HepG2 (cell line): ENCODE results near the gene ZNF189. TPM values are rescaled to one million over a fixed set of nuclear protein-coding genes. Genes with fewer than 3 reads are reported as not detected.

Experiments used
- ARID2 ChIP-seq: sonication (generic); formaldehyde crosslinking; IDR thresholded peaks from 2 replicates; pipeline ENCODE4 v1.8.1; 2022; ENCODE audit warnings: mild to moderate bottlenecking, missing genetic modification reagents, borderline replicate concordance
- ATRX ChIP-seq: sonication (generic); formaldehyde crosslinking; IDR thresholded peaks from 2 replicates; pipeline ENCODE4 v1.4.0; 2020; ENCODE audit warnings: missing genetic modification reagents, borderline replicate concordance
- CAMTA2 ChIP-seq: sonication (generic); formaldehyde crosslinking; IDR thresholded peaks from 2 replicates; pipeline ENCODE4 v1.4.0; 2020; ENCODE audit warnings: mild to moderate bottlenecking, missing genetic modification reagents, borderline replicate concordance
- CBX1 ChIP-seq: IDR thresholded peaks from one replicate; pipeline ENCODE4 v1.6.1; 2016; ENCODE audit warnings: antibody characterized with exemption, low read depth
- GRHL1 ChIP-seq: sonication (generic); formaldehyde crosslinking; conservative IDR thresholded peaks from 2 replicates; pipeline ENCODE4 v1.8.0; 2022; ENCODE audit warnings: missing genetic modification reagents
- HIC2 ChIP-seq: sonication (generic); formaldehyde crosslinking; IDR thresholded peaks from 2 replicates; pipeline ENCODE4 v1.9.0; 2022; ENCODE audit warnings: low read depth, missing genetic modification reagents
- HMGXB3 ChIP-seq: sonication (generic); formaldehyde crosslinking; IDR thresholded peaks from 2 replicates; pipeline ENCODE4 v1.4.0; 2020; ENCODE audit warnings: missing genetic modification reagents, borderline replicate concordance
- LBX2 ChIP-seq: sonication (generic); formaldehyde crosslinking; IDR thresholded peaks from 2 replicates; pipeline ENCODE4 v1.5.0; 2020; ENCODE audit warnings: missing genetic modification reagents, mild to moderate bottlenecking, borderline replicate concordance
- NCOA5 ChIP-seq: sonication (generic); formaldehyde crosslinking; IDR thresholded peaks from 2 replicates; pipeline ENCODE4 v1.4.0; 2020; ENCODE audit warnings: missing genetic modification reagents
- NR2C2 ChIP-seq: sonication (generic); formaldehyde crosslinking; IDR thresholded peaks from 2 replicates; pipeline ENCODE4 v1.4.0; 2020; ENCODE audit warnings: missing genetic modification reagents, mild to moderate bottlenecking, moderate library complexity, borderline replicate concordance
- SCMH1 ChIP-seq: sonication (generic); formaldehyde crosslinking; IDR thresholded peaks from 2 replicates; pipeline ENCODE4 v1.9.0; 2021; ENCODE audit warnings: missing genetic modification reagents, mild to moderate bottlenecking, borderline replicate concordance
- SOX6 ChIP-seq, 2 experiments: fragments of 450-650 bp in 1 of 2; sonication (generic) in 1 of 2; formaldehyde crosslinking in 1 of 2; IDR thresholded peaks; 2 replicates each; pipeline versions ENCODE4 v1.4.0 to v1.6.1; 2017 to 2020; ENCODE audit warnings: antibody characterized with exemption in 1 of 2, mild to moderate bottlenecking in 1 of 2, missing genetic modification reagents in 1 of 2
- TEAD3 ChIP-seq: optimal IDR thresholded peaks from 2 replicates; pipeline ENCODE3; 2016; ENCODE audit warnings: borderline replicate concordance
- ZBTB20 ChIP-seq: sonication (generic); formaldehyde crosslinking; IDR thresholded peaks from 2 replicates; pipeline ENCODE4 v1.8.1; 2023; ENCODE audit warnings: missing genetic modification reagents, low read depth, mild to moderate bottlenecking, borderline replicate concordance
- ZNF101 ChIP-seq: sonication (generic); formaldehyde crosslinking; IDR thresholded peaks from 2 replicates; pipeline ENCODE4 v1.4.0; 2020; ENCODE audit warnings: mild to moderate bottlenecking, low read depth, missing genetic modification reagents, borderline replicate concordance
- ZNF180 ChIP-seq: sonication (generic); formaldehyde crosslinking; IDR thresholded peaks from 2 replicates; pipeline ENCODE4 v1.4.0; 2020; ENCODE audit warnings: low read depth, missing genetic modification reagents, borderline replicate concordance
- ZNF224 ChIP-seq: sonication (generic); formaldehyde crosslinking; IDR thresholded peaks from 2 replicates; pipeline ENCODE4 v1.5.0; 2020; ENCODE audit warnings: mild to moderate bottlenecking, missing genetic modification reagents
- ZNF530 ChIP-seq: sonication (generic); formaldehyde crosslinking; IDR thresholded peaks from 2 replicates; pipeline ENCODE4 v1.5.0; 2020; ENCODE audit warnings: low read depth, mild to moderate bottlenecking, missing genetic modification reagents
- ZNF549 ChIP-seq: sonication (generic); formaldehyde crosslinking; IDR thresholded peaks from 2 replicates; pipeline ENCODE4 v1.5.0; 2020; ENCODE audit warnings: missing genetic modification reagents
- ZNF672 ChIP-seq: sonication (generic); formaldehyde crosslinking; IDR thresholded peaks from 2 replicates; pipeline ENCODE4 v1.8.1; 2022; ENCODE audit warnings: missing genetic modification reagents
- ZNF691 ChIP-seq: sonication (generic); formaldehyde crosslinking; IDR thresholded peaks from 2 replicates; pipeline ENCODE4 v1.4.0; 2020; ENCODE audit warnings: missing genetic modification reagents, low read depth, mild to moderate bottlenecking, borderline replicate concordance
- ZNF768 ChIP-seq: sonication (generic); formaldehyde crosslinking; IDR thresholded peaks from 2 replicates; pipeline ENCODE4 v1.4.0; 2020; ENCODE audit warnings: missing genetic modification reagents
- polyA plus RNA-seq, 8 experiments: library from polyadenylated mRNA; depleted of rRNA in 3 of 8; stranded (reverse) in 7 of 8; unstranded in 1 of 8; fragments of >200 nt; fragmentation: Illumina TruSeq in 4 of 8; extraction: Trizol in 4 of 8; gene quantifications; 2 replicates each; pipeline versions ENCODE4 v1.2.1 to v1.2.3, GENCODE V29; 2011 to 2016; ENCODE audit warnings: low read depth in 4 of 8, missing spikeins in 1 of 8, mixed read lengths in 1 of 8; ENCODE audit not compliant: insufficient read depth in 1 of 8
- total RNA-seq, 5 experiments: library from RNA; depleted of rRNA; stranded (reverse); fragments of >200 nt; fragmentation: Illumina TruSeq; extraction: Trizol; gene quantifications; 2 replicates each; pipeline ENCODE4 v1.2.3, GENCODE V29; 2016; ENCODE audit warnings: low read depth in 1 of 5

The ZNF189 gene
- total and polyA plus RNA-seq, 2 of the 13 experiments (the other 11 are each of a cell fraction or from before 2014, with no cell fraction given), result 8.4 to 50.0 TPM

GRCh38 chr9:101433229-101433628, 34.6 kb downstream of the ZNF189 start (continued):
- TF ChIP-seq GRHL1, result no peak
- no peak for TF ChIP-seq SOX6 (IDR thresholded peaks at IDR 0.05)
- TF ChIP-seq SOX6 (CRISPR knock-in tag; IDR thresholded peaks at IDR 0.05), result peak; percentile 93
- peak; percentile 70 for TF ChIP-seq TEAD3 (CRISPR knock-in tag)
- no peak for TF ChIP-seq ZNF672
- no peak for TF ChIP-seq CBX1
- TF ChIP-seq ZNF549, result no peak
- TF ChIP-seq ZNF530 (CRISPR knock-in tag), result no peak
- no peak for TF ChIP-seq ZNF101
- TF ChIP-seq ZNF180 (CRISPR knock-in tag), result no peak
- TF ChIP-seq ZNF691 (CRISPR knock-in tag), result no peak
- no peak for TF ChIP-seq ATRX
- no peak for TF ChIP-seq ARID2 (CRISPR knock-in tag)
- no peak for TF ChIP-seq ZNF768 (CRISPR knock-in tag)
- no peak for TF ChIP-seq NCOA5 (CRISPR knock-in tag)
- no peak for TF ChIP-seq ZNF224
- no peak for TF ChIP-seq ZBTB20 (CRISPR knock-in tag)
- no peak for TF ChIP-seq CAMTA2 (CRISPR knock-in tag)
- TF ChIP-seq NR2C2 (CRISPR knock-in tag), result peak; percentile 76
- TF ChIP-seq HMGXB3 (CRISPR knock-in tag), result peak; percentile 40; the same call in 1 of the 2 replicates
- TF ChIP-seq LBX2, result no peak
- TF ChIP-seq SCMH1, result no peak
- TF ChIP-seq HIC2 (CRISPR knock-in tag), result no peak
